ENCODE measurements around the gene TBC1D30.

TBC1D30 gene

GRCh38 chr12:64911081-64911480 lies 86.6 kb downstream of the TBC1D30 start:
- no peak for DNase-seq (ENCODE audit: low read depth in 2 of 2)

GRCh38 chr12:64911912-64912311 lies 87.5 kb downstream of the TBC1D30 start:
- no peak for DNase-seq (ENCODE audit: low read depth in 2 of 2)

- no peak for DNase-seq (ENCODE audit: low read depth in 2 of 2)
Measured at GRCh38 chr12:64912516-64913255, 88.2 kb downstream of the TBC1D30 start.

GRCh38 chr12:64915242-64915641 lies 90.8 kb downstream of the TBC1D30 start:
- DNase-seq (ENCODE audit: low read depth in 2 of 2), result no peak

GRCh38 chr12:64916411-64917261 lies 92.2 kb downstream of the TBC1D30 start:
- DNase-seq (ENCODE audit: low read depth in 2 of 2), result no peak

GRCh38 chr12:64918344-64918743 lies 93.9 kb downstream of the TBC1D30 start:
- no peak for DNase-seq (ENCODE audit: low read depth in 2 of 2)

- no peak for DNase-seq (ENCODE audit: low read depth in 2 of 2)
Measured at GRCh38 chr12:64918801-64919200, 94.4 kb downstream of the TBC1D30 start.

- no peak for DNase-seq (ENCODE audit: low read depth in 2 of 2)
Measured at GRCh38 chr12:64922853-64923252, 98.4 kb downstream of the TBC1D30 start.

GRCh38 chr12:64923536-64923935 lies 99.1 kb downstream of the TBC1D30 start:
- DNase-seq (ENCODE audit: low read depth in 2 of 2), result no peak
